Hepatocyte (in vitro differentiated cells): ENCODE measurements around the gene DDX56.

Experiments used
- EZH2 ChIP-seq: fragments of 200-600 bp; sonication (generic); IDR thresholded peaks from 2 replicates; pipeline ENCODE4 v1.6.1; 2016; ENCODE audit warnings: antibody characterized with exemption, mild to moderate bottlenecking, borderline replicate concordance
- TF ChIP-seq, protein P1 (sequence below): fragments of 200-600 bp; sonication (generic); IDR thresholded peaks from 2 replicates; pipeline ENCODE4 v1.5.1; 2016; ENCODE audit warnings: antibody characterized with exemption, mild to moderate bottlenecking; ENCODE audit not compliant: poor library complexity

- TF ChIP-seq EZH2: no peak
- TF ChIP-seq, protein P1, sequence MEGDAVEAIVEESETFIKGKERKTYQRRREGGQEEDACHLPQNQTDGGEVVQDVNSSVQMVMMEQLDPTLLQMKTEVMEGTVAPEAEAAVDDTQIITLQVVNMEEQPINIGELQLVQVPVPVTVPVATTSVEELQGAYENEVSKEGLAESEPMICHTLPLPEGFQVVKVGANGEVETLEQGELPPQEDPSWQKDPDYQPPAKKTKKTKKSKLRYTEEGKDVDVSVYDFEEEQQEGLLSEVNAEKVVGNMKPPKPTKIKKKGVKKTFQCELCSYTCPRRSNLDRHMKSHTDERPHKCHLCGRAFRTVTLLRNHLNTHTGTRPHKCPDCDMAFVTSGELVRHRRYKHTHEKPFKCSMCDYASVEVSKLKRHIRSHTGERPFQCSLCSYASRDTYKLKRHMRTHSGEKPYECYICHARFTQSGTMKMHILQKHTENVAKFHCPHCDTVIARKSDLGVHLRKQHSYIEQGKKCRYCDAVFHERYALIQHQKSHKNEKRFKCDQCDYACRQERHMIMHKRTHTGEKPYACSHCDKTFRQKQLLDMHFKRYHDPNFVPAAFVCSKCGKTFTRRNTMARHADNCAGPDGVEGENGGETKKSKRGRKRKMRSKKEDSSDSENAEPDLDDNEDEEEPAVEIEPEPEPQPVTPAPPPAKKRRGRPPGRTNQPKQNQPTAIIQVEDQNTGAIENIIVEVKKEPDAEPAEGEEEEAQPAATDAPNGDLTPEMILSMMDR: no peak
Measured at GRCh38 chr7:44572771-44573170, 937 bp downstream of the DDX56 start.
